Erythroblast (primary cell): Measurements from ENCODE around the gene TPPP.
A peak's percentile ranks its signal among the peaks of the same experiment; 100 is the strongest.

ENCODE experiments used
- DNase-seq, 2 experiments: peaks; one replicate each; lab custom pipeline; 2025; lab: John Stamatoyannopoulos, UW
- GATA1 ChIP-seq: IDR thresholded peaks from 2 replicates; pipeline ENCODE4 v1.6.1; 2011; ENCODE audit warnings: low read depth, mild to moderate bottlenecking, control low read depth, low read length, moderate library complexity
- POLR2A ChIP-seq: IDR thresholded peaks from 2 replicates; pipeline ENCODE4 v1.6.1; 2011; ENCODE audit warnings: mild to moderate bottlenecking, low read length

The TPPP gene

DNA sequence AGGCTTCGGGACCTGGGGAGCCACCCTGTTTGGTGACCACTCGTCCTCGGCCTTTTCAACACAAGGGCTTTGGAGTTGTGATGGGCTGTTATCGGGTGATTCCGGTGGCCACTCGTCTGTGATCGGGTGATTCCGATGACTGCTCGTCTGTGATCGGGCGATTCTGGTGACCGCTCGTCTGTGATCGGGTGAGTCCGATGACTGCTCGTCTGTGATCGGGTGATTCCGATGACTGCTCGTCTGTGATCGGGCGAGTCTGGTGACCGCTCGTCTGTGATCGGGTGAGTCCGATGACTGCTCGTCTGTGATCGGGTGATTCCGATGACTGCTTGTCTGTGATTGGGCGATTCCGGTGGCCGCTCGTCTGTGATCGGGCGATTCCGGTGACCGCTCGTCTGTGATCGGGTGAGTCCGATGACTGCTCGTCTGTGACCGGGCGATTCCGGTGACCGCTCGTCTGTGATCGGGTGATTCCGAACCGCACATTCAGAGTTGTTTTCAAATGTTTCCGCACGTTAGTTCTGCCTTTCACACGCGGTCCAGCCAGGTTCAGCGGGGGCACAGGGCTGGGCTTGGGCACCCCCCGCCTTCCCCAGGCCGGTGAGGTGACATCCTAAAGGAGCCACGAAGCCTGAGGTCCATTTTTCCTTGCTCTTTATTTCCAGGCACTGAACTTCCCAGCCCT, 30.3 kb downstream of the TPPP start:
- DNase-seq = no peak
- no peak for TF ChIP-seq POLR2A

DNA sequence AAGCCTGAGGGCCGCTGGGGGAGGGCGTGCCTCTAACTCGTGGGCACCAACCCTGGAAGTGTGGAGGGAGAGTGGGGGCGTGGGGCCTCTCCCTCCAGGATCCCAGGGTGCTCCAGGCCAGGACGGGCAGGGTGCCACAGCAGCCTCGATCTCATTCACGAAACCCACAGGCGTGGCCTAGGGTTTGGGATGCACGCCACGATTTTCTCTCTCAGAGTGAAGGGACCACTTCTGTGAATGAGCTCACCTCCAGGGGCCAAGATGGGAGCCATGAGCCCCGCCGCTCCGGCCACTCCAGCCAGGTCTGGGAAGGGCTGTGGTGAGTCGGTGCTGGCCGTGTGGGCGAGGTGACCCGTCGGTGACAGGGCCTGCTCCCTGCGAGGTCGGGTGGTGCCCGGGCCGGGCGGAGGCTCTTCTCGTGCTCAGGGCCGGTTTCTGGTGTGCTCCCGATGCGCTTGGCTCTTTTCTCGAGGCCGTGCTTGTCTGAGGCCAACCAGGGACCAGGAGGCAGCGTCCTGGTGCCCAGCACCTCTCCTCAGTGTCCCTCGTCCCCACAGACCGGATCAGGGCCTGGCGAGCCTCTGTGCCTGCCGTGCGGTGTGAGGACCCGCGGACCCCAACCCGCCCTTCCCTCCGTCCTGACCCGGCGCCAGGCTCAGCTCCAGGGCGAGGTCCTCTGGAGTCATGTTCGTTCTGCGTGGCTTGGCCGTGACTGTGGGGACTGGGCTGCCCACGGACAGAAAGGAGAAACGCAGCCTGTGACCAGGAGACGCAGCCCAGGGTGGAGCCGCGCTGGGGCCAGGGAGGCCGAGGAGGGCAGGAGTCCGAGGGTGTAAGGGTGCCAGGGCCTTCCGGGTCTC, 31.0 kb downstream of the TPPP start:
- no peak for DNase-seq

DNA sequence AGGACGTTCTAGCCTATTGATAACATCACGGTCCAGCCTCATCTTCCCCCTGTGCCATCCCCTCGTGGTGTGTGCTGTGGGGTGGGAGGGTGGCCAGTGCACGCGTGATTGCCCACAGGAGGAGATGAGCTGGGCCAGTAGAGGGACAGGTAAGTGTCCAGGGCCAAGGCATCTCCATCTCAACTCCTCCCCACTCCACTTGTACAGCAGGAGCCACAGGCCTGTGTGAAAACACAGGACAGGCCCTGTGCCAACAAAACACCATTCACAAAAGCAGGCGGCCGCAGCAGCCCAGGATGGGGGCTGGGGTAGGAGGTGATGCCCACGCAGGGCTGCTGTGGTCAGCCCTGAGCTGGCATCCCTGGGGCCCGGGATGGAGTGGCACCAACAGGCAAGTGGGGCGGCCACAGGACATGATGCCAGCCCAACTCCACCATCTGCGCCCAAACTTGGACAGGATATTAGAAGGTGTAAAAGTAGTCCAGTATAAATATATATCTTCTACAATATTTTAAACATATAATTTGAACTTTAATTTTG, 32.6 kb downstream of the TPPP start:
- TF ChIP-seq POLR2A (no peak), GATA1 (no peak)
- no peak for DNase-seq

More for the DNA sequence above, 31.0 kb downstream of the TPPP start:
- TF ChIP-seq POLR2A = no peak
- no peak for TF ChIP-seq GATA1

DNA sequence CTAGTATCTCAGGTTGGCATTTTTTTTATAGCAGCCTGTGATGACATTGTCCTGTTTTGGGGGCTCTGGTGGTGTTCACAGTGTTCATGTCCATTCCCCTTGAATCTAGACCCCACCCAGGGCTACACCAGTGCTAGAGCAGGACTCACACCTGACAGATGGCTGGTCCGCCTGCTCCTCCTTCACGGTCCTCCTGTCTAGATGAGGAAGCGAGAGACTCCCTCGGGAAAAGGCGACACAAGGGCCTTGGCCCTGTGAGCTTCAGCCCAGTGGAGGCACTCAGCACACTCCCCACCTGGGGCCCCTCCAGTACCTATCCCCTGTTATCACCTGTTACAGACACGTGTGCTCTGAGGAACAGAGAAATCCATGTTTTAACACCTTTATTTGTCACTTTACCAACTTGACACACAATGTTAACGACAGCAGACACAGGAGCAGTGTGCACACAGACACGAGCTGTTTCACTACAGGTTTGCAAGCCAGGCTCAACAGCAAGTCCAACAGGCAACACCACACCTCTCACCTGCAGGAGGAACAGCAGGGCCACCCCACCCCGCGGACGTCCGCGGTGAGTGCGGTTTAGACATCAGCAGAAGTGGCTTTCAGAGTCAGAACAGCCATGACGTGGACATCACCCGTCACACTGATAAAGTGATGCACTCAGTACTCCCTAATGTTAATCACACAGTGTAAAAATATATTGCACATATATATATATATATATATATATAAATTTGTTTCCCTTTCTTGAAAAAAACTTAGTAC, 33.5 kb downstream of the TPPP start:
- DNase-seq = no peak
- no peak for TF ChIP-seq POLR2A
- no peak for TF ChIP-seq GATA1

DNA sequence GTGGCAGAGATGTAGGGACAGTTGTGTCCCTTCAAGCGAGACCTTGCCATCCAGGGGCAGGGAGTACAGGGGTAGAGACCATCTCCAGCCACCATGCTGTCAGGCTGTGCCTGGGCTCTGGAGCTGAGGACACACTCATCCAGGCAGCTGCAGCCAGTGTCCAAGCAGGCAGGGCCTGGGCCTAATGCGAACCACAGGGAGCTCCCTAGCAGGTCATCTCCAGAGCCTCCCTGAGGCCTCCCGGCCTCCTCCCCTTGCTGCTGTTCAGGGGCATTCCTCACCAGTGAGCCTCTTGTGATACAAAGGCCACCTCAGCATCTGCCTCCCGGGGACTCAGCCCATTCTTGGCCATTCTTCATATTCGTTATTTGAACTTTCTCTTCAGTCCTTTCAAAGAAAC, 35.0 kb downstream of the TPPP start:
- no peak for DNase-seq
- TF ChIP-seq GATA1 = no peak

DNA sequence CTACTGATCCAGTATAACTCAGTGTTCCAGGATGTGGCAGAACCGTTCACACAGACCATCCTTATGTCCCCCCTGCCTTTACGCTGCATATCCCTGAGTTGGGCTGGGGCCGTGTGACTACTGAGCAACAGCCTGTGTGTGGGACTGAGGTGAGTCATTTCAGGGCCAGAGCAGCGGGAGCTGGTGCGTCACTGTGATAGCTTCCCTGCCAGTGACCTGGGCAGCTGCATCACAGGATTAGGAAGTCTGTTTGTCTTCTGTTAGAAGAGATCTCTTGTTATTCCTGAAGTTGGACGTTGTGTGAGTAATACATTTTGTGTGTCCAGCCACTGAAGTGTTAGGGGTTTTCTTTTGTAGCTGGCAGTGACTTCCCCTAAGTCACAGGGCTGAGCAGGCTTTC, 35.6 kb downstream of the TPPP start:
- TF ChIP-seq POLR2A = no peak
- DNase-seq = peak; percentile 36 to 61

DNA sequence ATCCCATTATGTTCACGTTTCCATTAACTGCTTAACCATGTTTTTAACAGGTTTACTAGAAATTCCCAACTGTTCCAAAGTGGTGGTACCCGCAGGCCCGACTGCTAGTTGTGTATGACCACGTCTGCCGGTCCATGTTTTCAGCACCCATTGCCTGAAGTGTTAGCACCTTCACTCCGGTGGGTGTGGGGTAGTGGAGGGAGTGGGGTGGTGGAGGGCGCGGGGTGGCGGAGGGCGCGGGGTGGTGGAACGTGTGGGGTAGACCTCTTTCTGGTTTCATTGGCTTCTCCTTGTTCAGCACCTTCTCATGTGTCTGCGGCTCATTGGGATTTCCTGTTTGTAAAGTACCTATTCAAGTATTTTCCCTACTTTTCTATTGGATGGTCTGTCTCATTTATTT, 37.7 kb downstream of the TPPP start:
- TF ChIP-seq GATA1 (no peak), POLR2A (no peak)

DNA sequence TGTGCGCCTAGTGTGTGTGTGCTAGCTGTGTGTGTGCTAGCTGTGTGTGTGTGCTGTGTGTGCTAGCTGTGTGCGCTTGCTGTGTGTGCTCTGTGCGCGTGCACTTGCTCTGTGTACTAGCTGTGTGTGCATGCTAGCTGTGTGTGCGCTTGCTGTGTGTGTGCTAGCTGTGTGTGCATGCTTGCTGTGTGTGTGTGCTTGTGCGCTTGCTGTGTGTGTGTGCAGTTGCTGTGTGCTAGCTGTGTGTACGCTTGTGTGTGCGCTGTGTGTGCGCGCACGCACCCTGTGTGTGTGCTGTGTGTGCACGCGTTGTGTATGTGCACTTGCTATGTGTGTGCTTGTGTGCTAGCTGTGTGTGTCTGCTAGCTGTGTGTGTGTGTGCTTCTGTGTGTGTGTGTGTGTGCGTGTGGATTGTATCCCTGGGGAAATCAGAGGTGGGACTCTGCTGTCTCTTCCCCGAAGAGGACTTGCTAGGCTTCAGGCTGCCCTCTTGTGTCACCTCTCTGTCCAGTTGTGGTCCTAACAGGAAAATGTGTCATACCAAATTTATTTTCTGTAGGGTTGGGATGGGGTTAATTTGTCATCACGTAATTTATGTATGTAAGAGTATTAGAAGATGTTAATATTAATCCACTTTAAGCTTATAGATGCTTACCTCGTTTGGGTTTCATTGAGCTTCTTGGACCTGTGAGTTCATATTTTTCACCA, 38.9 kb downstream of the TPPP start:
- no peak for DNase-seq

More for the DNA sequence above, 37.7 kb downstream of the TPPP start:
- DNase-seq = no peak

DNA sequence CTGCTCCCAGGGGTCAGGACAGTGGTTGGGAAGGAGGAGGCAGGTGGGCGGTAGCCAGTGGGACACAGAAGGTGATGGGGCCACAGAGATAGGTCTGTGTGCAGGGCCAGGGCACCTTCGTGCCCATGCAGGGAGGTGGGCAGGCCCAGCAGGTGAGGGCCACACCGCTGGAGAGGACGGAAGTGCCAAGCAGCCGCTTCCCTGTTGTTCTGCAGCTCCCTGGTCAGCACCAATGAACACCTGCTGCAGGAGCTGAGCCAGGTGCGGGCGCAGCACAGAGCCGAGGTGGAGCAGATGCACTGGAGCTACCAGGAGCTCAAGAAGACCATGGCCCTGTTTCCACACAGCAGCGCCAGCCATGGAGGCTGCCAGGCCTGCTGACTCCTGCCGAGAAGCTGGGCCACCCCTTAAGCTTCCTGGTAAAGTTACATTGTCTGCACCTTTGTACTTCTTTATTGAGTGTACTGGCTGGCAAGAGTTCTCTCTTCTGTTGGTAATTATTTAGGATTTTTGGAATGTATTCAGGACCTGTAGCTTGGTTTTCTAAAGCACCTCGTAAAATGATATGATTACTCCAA, 40.3 kb downstream of the TPPP start:
- TF ChIP-seq GATA1 (no peak), POLR2A (no peak)

More for the DNA sequence above, 38.9 kb downstream of the TPPP start:
- TF ChIP-seq GATA1 = no peak
- TF ChIP-seq POLR2A = no peak

DNA sequence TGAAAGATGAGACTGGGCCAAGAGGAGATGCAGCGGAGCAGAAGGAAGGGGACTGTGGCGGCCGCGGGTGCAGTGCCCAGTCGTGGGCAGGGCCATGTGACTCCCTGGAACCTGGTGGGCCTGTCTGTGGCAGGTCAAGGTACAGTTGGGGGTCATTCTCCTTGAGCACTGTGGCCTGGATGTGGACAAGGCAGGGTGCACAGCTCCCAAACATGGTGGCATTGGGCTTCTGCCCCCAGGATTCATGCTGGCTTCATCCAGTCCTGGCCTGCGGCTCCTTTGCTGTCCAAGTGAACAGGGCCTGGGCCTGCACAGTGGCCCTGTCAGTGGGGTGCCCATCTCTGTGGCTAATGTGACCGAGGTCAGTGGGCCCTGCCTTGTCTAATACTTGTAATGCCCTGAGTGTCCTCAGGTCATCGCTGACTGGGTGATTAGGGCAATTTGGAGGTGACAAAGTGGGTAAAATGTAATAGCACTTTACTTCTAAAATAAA, 41.1 kb downstream of the TPPP start:
- TF ChIP-seq POLR2A (no peak), GATA1 (no peak)
- DNase-seq = no peak

More for the DNA sequence above, 40.3 kb downstream of the TPPP start:
- no peak for DNase-seq

DNA sequence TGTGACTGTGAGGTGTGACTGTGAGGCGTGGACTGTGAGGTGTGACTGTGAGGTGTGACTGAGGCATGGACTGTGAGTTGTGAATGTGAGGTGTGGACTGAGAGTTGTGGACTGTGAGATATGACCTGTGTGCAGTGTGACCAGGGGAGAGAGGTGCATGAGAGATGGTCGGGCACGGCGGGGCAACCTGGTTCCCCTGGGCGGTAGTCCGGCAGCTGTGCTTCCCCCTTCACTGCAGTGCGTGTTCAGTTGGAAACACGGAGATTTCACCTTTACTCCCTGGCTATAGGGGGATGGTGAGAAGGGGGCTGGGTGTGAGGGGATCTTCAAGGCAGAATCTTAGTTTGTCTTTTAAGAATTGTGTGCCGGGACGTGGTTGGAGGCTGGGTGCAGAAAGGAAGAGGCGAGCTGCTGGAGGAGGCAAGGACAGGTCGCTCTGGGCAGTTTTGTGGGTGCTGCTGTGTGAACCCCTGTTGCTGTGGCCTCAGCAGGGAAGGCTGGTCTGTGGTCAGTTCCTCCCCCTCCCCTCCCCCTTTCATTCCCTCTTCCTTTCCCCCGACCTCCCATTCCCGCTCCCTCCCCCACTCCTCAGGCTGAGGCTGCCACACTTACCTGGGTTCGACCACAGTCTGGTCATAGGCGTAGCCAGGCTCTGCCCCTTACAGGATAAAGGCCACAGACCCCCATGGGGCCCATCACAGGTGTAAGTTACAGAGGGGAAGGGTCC, 41.7 kb downstream of the TPPP start:
- TF ChIP-seq POLR2A (no peak), GATA1 (no peak)
- no peak for DNase-seq

DNA sequence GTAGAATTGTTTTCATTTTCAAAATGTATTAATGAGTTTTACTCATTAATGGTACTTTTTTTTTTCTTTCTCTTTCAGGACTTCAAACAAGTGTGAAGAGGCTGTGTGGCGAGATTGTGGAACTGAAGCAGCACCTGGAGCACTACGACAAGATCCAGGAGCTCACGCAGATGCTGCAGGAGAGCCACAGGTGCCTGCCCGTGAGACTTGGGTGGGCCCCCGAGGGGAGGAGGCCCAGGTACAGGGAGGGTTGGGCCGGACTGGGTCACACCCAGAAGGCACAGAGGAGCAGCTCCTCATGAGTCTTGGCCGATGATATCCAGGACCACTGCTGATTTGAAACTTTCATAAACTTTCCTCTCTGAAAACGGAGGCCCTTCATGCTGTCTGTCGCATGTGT, 45.4 kb downstream of the TPPP start:
- TF ChIP-seq GATA1 = no peak
- no peak for TF ChIP-seq POLR2A
- DNase-seq = no peak
